ENCODE results near the gene ARSA.

ARSA gene

DNA sequence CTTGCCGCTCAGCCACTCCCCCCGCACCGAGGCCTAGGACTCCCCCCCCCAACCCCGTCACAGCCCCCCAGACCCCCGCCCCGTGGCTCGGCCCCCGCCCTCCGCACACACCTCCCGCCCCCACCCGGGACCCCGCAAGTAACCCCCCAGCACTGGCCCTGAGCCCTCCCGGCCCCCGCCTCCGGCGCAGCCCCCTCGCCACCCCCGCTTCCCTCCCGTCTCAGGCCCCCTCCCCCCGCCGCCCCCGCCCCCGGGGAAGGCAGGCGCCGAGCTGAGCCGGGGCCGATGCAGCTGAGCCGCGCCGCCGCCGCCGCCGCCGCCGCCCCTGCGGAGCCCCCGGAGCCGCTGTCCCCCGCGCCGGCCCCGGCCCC, 46.2 kb upstream of the ARSA start:
- H3K4me3 ChIP-seq (ENCODE audit: low read depth, low read length) = no peak overlapping the region
- TF ChIP-seq, protein P1, sequence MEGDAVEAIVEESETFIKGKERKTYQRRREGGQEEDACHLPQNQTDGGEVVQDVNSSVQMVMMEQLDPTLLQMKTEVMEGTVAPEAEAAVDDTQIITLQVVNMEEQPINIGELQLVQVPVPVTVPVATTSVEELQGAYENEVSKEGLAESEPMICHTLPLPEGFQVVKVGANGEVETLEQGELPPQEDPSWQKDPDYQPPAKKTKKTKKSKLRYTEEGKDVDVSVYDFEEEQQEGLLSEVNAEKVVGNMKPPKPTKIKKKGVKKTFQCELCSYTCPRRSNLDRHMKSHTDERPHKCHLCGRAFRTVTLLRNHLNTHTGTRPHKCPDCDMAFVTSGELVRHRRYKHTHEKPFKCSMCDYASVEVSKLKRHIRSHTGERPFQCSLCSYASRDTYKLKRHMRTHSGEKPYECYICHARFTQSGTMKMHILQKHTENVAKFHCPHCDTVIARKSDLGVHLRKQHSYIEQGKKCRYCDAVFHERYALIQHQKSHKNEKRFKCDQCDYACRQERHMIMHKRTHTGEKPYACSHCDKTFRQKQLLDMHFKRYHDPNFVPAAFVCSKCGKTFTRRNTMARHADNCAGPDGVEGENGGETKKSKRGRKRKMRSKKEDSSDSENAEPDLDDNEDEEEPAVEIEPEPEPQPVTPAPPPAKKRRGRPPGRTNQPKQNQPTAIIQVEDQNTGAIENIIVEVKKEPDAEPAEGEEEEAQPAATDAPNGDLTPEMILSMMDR (IDR thresholded peaks at IDR 0.05; ENCODE audit: insufficient read depth, low read length, missing control alignments) = no peak
- ChIA-PET CTCF (interaction anchor here (1.6 kb wide), 1 partner anchor 18 kb away, joined by 5 read pairs; no protein-coding TSS in a partner anchor), POLR2A (no interaction called here)
- no peak for DNase-seq (ENCODE audit: low read depth, low spot score)

DNA sequence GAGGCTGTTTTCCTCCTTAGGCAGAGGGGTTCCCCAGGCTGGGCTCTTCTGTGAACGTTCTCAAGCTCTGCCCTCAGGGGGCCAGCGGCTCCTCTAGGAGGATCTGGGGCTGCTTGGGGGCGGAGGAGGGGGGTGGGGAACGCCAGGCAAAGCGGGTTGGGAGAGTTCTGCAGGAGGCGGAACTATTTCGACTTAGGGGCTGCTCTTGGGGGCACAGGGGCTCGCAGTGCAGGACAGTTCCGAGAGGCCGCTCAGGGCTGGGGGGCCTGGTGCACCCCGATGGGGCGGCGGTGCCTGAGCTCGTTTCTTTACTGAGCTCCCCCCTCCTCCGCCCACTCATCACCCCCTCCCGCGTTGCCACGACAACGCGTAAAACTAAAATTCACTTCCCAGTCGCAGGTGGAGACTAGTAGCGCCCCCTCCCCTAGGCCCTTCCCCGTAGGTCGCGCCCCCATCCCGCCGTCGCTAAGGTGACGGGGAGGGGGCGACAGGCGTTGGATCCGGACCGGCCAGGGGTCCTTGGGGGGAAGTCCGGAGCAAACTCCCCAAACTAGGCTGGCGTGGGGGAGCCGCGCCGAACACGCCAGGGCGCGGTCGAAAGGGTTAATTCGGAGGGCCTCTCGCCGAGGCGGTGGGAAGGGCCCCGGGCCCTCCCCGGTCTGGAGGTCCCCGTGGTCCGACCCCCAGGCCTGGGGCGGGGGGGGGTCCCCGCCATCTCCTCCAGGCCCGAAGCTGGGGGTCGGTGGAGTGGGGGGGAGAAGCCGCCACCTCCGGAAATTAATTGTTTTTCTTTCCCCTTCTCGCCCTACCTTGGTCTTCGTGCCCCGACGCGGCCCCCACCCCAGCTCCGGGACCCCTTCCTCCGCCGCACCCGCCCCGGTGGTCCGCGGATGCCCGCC, 45.5 kb upstream of the ARSA start:
- ChIA-PET POLR2A (no interaction called here), CTCF (interaction anchor here (1.6 kb wide), 1 partner anchor 18 kb away, joined by 5 read pairs; no protein-coding TSS in a partner anchor)
- H3K4me3 ChIP-seq (ENCODE audit: low read depth, low read length) = no peak overlapping the region
- DNase-seq (ENCODE audit: low read depth, low spot score) = no peak
- TF ChIP-seq, protein P1 (IDR thresholded peaks at IDR 0.05; ENCODE audit: insufficient read depth, low read length, missing control alignments) = no peak

GRCh38 chr22:50672471-50673230, 44.7 kb upstream of the ARSA start, which contains the start of gene SHANK3:
SHANK3 (plus strand) TSS chr22:50672823.
- no peak for DNase-seq (ENCODE audit: low read depth, low spot score)
- H3K4me3 ChIP-seq (ENCODE audit: low read depth, low read length) = no peak within 1 kb of the TSS
- ChIA-PET POLR2A (no interaction called here), CTCF (interaction anchor here (1.6 kb wide), 1 partner anchor 19 kb away, joined by 5 read pairs; no protein-coding TSS in a partner anchor)
- TF ChIP-seq, protein P1 (IDR thresholded peaks at IDR 0.05; ENCODE audit: insufficient read depth, low read length, missing control alignments) = no peak

- no peak overlapping the region for H3K4me3 ChIP-seq (ENCODE audit: low read depth, low read length)
- ChIA-PET CTCF (interaction anchor here (1.2 kb wide), 1 partner anchor 25 kb away, joined by 4 read pairs; no protein-coding TSS in a partner anchor), POLR2A (no interaction called here)
- TF ChIP-seq, protein P1 (IDR thresholded peaks at IDR 0.05; ENCODE audit: insufficient read depth, low read length, missing control alignments) = no peak
- DNase-seq (ENCODE audit: low read depth, low spot score) = no peak
Measured at GRCh38 chr22:50672041-50672440, 44.1 kb upstream of the ARSA start.

- no peak for DNase-seq (ENCODE audit: low read depth, low spot score)
- TF ChIP-seq, protein P1 (IDR thresholded peaks at IDR 0.05; ENCODE audit: insufficient read depth, low read length, missing control alignments) = no peak
- CTCF ChIA-PET = interaction anchor here (1.2 kb wide), 1 partner anchor 25 kb away, joined by 4 read pairs; no protein-coding TSS in a partner anchor
- H3K4me3 ChIP-seq (ENCODE audit: low read depth, low read length) = no peak overlapping the region
- POLR2A ChIA-PET = no interaction called here
Measured at GRCh38 chr22:50671641-50672040, 43.7 kb upstream of the ARSA start.

Data from AG04449 (cell line).